Calu3 (cell line): ENCODE results near the gene CHKA. TPM values are rescaled to one million over a fixed set of nuclear protein-coding genes. Genes with fewer than 3 reads are reported as not detected.

Source experiments
- BruUV-seq: library from RNA; stranded (reverse); fragments of 400-500 nt; replicated peaks from 2 replicates; lab custom pipeline; 2021; lab: Mats Ljungman, UMichigan
- CTCF ChIA-PET: fragments of 300-600 bp; sonication (Branson Sonifier 250); formaldehyde crosslinking; loops from one replicate; lab custom pipeline; 2022; ENCODE audit warnings: antibody characterized with exemption; lab: Charles Lee
- DNase-seq: peaks from one replicate; pipeline ENCODE4 v3.0.0; 2022
- H3K27ac Mint-ChIP-seq: one replicate; pipeline ENCODE4 v1.8.0; 2022; ENCODE audit warnings: mixed read lengths; ENCODE audit not compliant: unreplicated experiment
- H3K27me3 Mint-ChIP-seq: one replicate; pipeline ENCODE4 v1.8.0; 2022; ENCODE audit warnings: mixed read lengths; ENCODE audit not compliant: unreplicated experiment
- H3K36me3 Mint-ChIP-seq: one replicate; pipeline ENCODE4 v1.8.0; 2022; ENCODE audit warnings: mild to moderate bottlenecking, moderate library complexity, mixed read lengths; ENCODE audit not compliant: insufficient read depth, unreplicated experiment
- H3K4me1 Mint-ChIP-seq: one replicate; pipeline ENCODE4 v1.8.0; 2022; ENCODE audit warnings: mild to moderate bottlenecking, low read depth, mixed read lengths; ENCODE audit not compliant: unreplicated experiment
- H3K4me3 Mint-ChIP-seq: one replicate; pipeline ENCODE4 v1.8.0; 2022; ENCODE audit warnings: mild to moderate bottlenecking, low read depth, moderate library complexity, mixed read lengths; ENCODE audit not compliant: unreplicated experiment
- H3K9me3 Mint-ChIP-seq: one replicate; pipeline ENCODE4 v1.8.0; 2022; ENCODE audit warnings: low read depth, mixed read lengths; ENCODE audit not compliant: unreplicated experiment
- intact Hi-C: fragments of 100-400 bp; cut with micrococcal nuclease; formaldehyde crosslinking; loops from one replicate; pipeline ENCODE4 v1.10.0; 2022; ENCODE audit not compliant: unreplicated experiment
- total RNA-seq: library from RNA; stranded (reverse); gene quantifications from 2 replicates; pipeline ENCODE4 v1.2.3, GENCODE V29; 2022
- TF ChIP-seq, protein P1 (sequence below): fragments of 200-600 bp; IDR thresholded peaks from one replicate; pipeline ENCODE4 v1.8.0; 2022; ENCODE audit warnings: antibody characterized with exemption; ENCODE audit not compliant: unreplicated experiment

Gene CHKA
- total RNA-seq, 1 experiment from 2014 or later = 104 TPM

DNA sequence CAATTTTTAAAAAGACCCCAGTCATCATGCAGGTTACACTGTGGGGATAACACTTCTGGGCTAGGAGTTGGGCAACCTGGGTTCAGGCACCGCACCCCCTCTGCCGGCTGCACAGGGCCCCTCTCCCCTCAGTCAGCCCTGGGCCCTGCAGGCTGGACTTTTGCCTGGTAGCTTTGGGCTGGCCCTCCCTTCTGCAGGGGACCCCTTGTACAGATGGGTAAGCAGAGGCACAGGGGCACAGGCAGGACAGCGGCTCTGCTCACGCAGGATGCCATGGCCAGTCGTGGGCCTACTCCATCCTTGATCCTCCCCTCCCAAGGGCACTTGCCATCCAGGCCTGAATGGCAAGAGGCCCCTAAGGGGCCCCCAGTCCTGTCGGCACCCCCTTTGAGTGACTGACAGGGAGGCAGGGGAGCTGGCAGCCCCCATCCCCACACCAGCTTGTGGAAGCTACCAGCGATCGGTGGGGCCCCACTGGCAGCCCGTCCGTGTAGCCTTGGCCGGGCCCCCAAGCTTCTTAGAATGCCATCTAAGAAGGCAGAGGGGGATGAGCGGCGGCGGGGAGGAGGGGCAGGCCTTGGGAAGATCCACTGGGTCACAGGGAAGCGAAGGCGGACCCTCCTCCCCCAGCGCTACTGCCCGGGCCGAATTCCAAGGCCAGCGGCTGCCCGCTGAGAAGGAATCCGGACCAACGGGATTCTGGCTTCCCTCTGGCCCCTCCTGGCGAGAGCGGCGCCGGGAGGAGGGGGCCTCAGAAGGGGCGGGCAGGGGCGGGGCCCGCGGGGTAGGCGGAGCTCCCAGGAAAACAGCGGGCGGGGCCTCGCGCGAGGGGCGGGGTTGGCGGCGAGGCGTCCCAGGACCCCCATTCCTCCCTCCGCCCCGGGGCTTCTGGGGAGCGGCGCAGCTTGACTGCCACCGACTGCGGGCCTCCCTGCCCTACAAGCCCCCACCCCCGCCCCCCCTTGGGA, 6.8 kb upstream of the CHKA start:
- DNase-seq = peak; percentile 85
- Mint-ChIP-seq H3K9me3 (peaks cover 13% of the 10 kb centered on the region), H3K4me3 (peak overlapping the region; percentile 24), H3K36me3 (peaks cover 18% of the 10 kb centered on the region), H3K27ac (peak overlapping the region; percentile 33), H3K27me3 (no peaks in the 10 kb centered on the region), H3K4me1 (peaks cover 45% of the 10 kb centered on the region)
- no TSS peak for BruUV-seq
- TF ChIP-seq, protein P1, sequence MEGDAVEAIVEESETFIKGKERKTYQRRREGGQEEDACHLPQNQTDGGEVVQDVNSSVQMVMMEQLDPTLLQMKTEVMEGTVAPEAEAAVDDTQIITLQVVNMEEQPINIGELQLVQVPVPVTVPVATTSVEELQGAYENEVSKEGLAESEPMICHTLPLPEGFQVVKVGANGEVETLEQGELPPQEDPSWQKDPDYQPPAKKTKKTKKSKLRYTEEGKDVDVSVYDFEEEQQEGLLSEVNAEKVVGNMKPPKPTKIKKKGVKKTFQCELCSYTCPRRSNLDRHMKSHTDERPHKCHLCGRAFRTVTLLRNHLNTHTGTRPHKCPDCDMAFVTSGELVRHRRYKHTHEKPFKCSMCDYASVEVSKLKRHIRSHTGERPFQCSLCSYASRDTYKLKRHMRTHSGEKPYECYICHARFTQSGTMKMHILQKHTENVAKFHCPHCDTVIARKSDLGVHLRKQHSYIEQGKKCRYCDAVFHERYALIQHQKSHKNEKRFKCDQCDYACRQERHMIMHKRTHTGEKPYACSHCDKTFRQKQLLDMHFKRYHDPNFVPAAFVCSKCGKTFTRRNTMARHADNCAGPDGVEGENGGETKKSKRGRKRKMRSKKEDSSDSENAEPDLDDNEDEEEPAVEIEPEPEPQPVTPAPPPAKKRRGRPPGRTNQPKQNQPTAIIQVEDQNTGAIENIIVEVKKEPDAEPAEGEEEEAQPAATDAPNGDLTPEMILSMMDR = no peak
- CTCF ChIA-PET = interaction anchor here (0.5 to 1.3 kb wide), 8 partner anchors 9 to 498 kb away, joined by 3 to 6 read pairs (median 4); partner anchors contain the start of gene NUDT8
- intact Hi-C loops = no loop called here

DNA sequence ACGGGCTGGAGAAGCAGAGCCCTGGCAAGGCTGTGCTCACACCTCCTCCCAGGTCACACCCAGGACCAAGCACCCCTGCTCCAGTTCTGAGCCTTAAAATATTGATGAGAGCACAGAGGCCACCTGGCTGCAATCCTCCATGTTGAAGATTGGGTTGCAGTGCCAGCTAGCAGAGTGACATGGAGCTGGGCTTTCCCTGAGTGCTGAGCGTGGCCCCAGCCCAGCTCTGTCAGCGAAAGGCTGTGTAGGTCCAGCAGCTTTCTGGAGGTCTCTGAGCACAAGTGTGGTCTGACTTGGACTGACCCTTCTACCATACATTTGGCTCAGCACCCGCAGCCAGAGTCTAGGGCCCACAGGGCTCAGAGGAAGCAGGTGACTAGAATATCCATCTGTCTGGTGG, 4.0 kb upstream of the CHKA start:
- no peaks in the 10 kb centered on the region for H3K27me3 Mint-ChIP-seq
- intact Hi-C loops = no loop called here
- H3K4me1 Mint-ChIP-seq = peaks cover 52% of the 10 kb centered on the region
- TF ChIP-seq, protein P1 = no peak
- CTCF ChIA-PET = interaction anchor here (0.6 to 1.5 kb wide), 2 partner anchors 21 to 85 kb away, joined by 4 to 5 read pairs; no protein-coding TSS in a partner anchor
- peaks cover 40% of the 10 kb centered on the region for H3K36me3 Mint-ChIP-seq
- no peak overlapping the region for H3K27ac Mint-ChIP-seq
- H3K4me3 Mint-ChIP-seq = no peak overlapping the region
- no peak for DNase-seq
- peaks cover 5% of the 10 kb centered on the region for H3K9me3 Mint-ChIP-seq
- BruUV-seq = no TSS peak

DNA sequence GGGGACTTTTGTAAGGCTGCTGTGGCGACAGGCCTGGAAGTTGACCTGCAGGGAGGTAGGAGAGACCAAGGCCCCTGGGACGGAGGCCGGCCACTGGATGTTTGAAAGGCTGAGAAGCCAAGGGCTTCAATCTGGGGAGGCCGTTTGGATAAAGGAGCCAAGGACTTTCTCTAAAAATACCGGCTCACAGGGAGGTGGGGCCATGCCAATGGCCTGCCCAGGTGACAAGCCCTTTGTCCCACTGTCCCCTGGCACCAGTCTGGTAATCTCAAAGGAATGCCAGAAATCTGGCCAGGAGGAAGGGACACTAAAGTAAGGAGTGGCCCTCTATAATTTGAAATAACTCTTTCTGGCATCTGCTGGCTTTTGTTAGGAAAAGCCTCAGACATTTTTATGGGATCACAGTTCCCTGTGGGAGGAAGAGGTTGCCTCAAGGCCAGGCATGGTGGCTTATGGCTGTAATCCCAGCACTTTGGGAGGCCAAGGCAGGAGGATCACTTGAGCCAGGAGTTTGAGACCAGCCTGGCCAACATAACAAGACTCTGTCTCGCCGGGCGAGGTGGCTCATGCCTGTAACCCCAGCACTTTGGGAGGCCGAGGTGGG, 1.9 kb upstream of the CHKA start:
- H3K4me1 Mint-ChIP-seq = peaks cover 46% of the 10 kb centered on the region
- no TSS peak for BruUV-seq
- CTCF ChIA-PET = interaction anchor here (0.7 to 1.1 kb wide), 2 partner anchors 18 to 113 kb away, joined by 3 read pairs; partner anchors contain the start of gene ALDH3B1
- H3K27me3 Mint-ChIP-seq = no peaks in the 10 kb centered on the region
- peak overlapping the region; percentile 97 for H3K27ac Mint-ChIP-seq
- H3K9me3 Mint-ChIP-seq = no peaks in the 10 kb centered on the region
- TF ChIP-seq, protein P1 = no peak
- peaks cover 55% of the 10 kb centered on the region for H3K36me3 Mint-ChIP-seq
- intact Hi-C loops = loop anchor here (2.0 kb wide), 1 partner anchor 24 kb away; no protein-coding TSS in a partner anchor
- H3K4me3 Mint-ChIP-seq = peak overlapping the region; percentile 80
- peak; percentile 90 for DNase-seq

DNA sequence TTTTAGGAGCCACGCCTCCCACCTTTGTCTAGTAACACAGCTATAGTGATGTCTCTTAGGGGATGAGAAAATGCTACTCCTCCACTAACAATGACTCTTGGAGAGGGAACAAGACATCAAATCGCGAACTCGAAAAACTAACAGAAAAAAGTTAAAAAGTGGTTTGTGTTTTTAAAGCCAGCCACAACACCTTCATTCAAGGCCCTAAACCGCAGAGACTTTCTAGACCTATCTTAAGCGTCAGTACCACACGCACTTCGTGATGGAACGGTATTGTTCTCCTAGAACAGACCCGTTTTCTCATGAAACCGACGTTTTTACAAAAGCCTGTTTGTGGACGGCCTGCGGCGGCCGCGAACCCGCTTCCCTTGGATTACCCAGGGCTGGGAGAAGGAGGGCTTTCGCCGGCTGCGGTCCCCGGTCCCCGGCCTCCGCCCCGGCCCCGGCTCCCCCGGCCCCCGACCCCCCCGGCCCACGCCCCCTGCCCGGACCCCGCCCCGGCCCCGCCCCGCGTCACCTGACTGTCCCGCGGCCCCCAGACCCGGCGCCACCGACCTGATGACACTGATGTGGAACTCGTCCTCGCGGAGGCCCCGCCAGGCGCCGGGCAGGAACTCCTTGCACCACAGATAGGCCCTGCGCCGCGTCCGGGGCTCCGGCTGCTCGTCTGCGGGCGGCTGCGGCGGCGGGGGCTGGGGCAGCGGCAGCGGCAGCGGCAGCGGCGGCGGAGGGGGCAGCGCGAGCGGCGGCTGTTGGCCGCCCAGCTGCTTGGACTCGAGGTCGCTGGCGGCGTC, 718 bp downstream of the CHKA start:
- CTCF ChIA-PET = no interaction called here
- Mint-ChIP-seq H3K36me3 (peaks cover 77% of the 10 kb centered on the region), H3K27ac (peak overlapping the region; percentile 83), H3K9me3 (no peaks in the 10 kb centered on the region), H3K4me1 (peaks cover 61% of the 10 kb centered on the region), H3K27me3 (no peaks in the 10 kb centered on the region), H3K4me3 (peak overlapping the region; percentile 80)
- peak; percentile 56 for DNase-seq
- no TSS peak for BruUV-seq
- TF ChIP-seq, protein P1 = no peak
- intact Hi-C loops = loop anchor here (2.0 kb wide), 1 partner anchor 14 kb away; no protein-coding TSS in a partner anchor
